Stimulated activated CD8-positive, alpha-beta memory T cell treated with anti-CD3 and anti-CD28 coated beads, Interleukin-2, amount 100 ng/mL, for 1 hour (primary cell): ENCODE results near the gene OLFM2.
"Not testable (repeated sequence)": the region's sequence is repeated elsewhere in the genome, so short reads cannot be mapped to it uniquely, and the experiment has no call there.

Source experiments
- DNase-seq, 2 donors: peaks; one replicate each; pipeline ENCODE4 v3.0.0-alpha.2; 2020; ENCODE audit warnings: low read depth in 2 of 2

The OLFM2 gene

GRCh38 chr19:9936326-9937000, at the start of gene OLFM2:
OLFM2 (minus strand) TSS chr19:9936515; CDS start chr19:9936366, 149 bp downstream.
- DNase-seq, result no peak

- DNase-seq, result no peak
These were observed 45.3 kb upstream of the OLFM2 start for GRCh38 chr19:9981406-9982260.

GRCh38 chr19:9972103-9972502, 35.8 kb upstream of the OLFM2 start:
- DNase-seq, result no peak

GRCh38 chr19:9971166-9971897, 35.0 kb upstream of the OLFM2 start:
- DNase-seq, result no peak

- DNase-seq, result no peak
These were observed 34.2 kb upstream of the OLFM2 start for GRCh38 chr19:9970481-9970880.

GRCh38 chr19:9969688-9969975, 33.3 kb upstream of the OLFM2 start:
- no peak for DNase-seq

GRCh38 chr19:9968820-9969687, 32.7 kb upstream of the OLFM2 start:
- DNase-seq, result no peak

- no peak for DNase-seq
These were observed 31.0 kb upstream of the OLFM2 start for GRCh38 chr19:9967326-9967725.

GRCh38 chr19:9966448-9966847, 30.1 kb upstream of the OLFM2 start:
- no peak for DNase-seq

GRCh38 chr19:9966024-9966423, 29.7 kb upstream of the OLFM2 start:
- DNase-seq, result no peak

GRCh38 chr19:9962623-9963290, 26.4 kb upstream of the OLFM2 start:
- DNase-seq, result no peak

GRCh38 chr19:9961103-9961502, 24.8 kb upstream of the OLFM2 start:
- DNase-seq, result no peak

- no peak for DNase-seq
These were observed 22.1 kb upstream of the OLFM2 start for GRCh38 chr19:9958379-9958821.

- DNase-seq, result no peak
These were observed 20.6 kb upstream of the OLFM2 start for GRCh38 chr19:9956956-9957355.

- no peak for DNase-seq
These were observed 17.7 kb upstream of the OLFM2 start for GRCh38 chr19:9953802-9954542.

- DNase-seq, result no peak
These were observed 16.0 kb upstream of the OLFM2 start for GRCh38 chr19:9952276-9952675.

GRCh38 chr19:9947441-9947840, 11.1 kb upstream of the OLFM2 start:
- no peak for DNase-seq

- DNase-seq, result not testable (repeated sequence)
These were observed 10.3 kb upstream of the OLFM2 start for GRCh38 chr19:9946528-9947125.

- no peak for DNase-seq
These were observed 9.1 kb upstream of the OLFM2 start for GRCh38 chr19:9945319-9945966.
